ENCODE results near the gene TMEM170A.
"Not testable (repeated sequence)": the region's sequence is repeated elsewhere in the genome, so short reads cannot be mapped to it uniquely, and the experiment has no call there.

GRCh38 chr16:75498605-75499322 lies 34.3 kb upstream of the TMEM170A start:
- TF ChIP-seq, protein P1, sequence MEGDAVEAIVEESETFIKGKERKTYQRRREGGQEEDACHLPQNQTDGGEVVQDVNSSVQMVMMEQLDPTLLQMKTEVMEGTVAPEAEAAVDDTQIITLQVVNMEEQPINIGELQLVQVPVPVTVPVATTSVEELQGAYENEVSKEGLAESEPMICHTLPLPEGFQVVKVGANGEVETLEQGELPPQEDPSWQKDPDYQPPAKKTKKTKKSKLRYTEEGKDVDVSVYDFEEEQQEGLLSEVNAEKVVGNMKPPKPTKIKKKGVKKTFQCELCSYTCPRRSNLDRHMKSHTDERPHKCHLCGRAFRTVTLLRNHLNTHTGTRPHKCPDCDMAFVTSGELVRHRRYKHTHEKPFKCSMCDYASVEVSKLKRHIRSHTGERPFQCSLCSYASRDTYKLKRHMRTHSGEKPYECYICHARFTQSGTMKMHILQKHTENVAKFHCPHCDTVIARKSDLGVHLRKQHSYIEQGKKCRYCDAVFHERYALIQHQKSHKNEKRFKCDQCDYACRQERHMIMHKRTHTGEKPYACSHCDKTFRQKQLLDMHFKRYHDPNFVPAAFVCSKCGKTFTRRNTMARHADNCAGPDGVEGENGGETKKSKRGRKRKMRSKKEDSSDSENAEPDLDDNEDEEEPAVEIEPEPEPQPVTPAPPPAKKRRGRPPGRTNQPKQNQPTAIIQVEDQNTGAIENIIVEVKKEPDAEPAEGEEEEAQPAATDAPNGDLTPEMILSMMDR (conservative IDR thresholded peaks at IDR 0.05): not testable (repeated sequence)
- TF ChIP-seq ZFX (IDR thresholded peaks at IDR 0.05): not testable (repeated sequence)

All from C4-2B (cell line).